ENCODE measurements around the gene ETV3. TPM values are rescaled to one million over a fixed set of nuclear protein-coding genes. Genes with fewer than 3 reads are reported as not detected.

The ETV3 gene
- total and polyA plus RNA-seq, 2 of the 8 experiments (the other 6 are each of a cell fraction or from before 2014, with no cell fraction given): 6.0 to 23.8 TPM

- H4K20me1 ChIP-seq (replicated peaks in 1 of 2; ENCODE audit: control insufficient read depth in 1 of 2, insufficient read depth in 2 of 2, low read length in 2 of 2): peaks cover 9 to 11% of the 10 kb centered on the region in 2 experiments
- ChIA-PET POLR2A (ENCODE audit: partially characterized antibody) (interaction anchor here (0.8 to 10.5 kb wide), 9 partner anchors 10 to 48 kb away, joined by 3 to 70 read pairs (median 5); no protein-coding TSS in a partner anchor), CTCF (ENCODE audit: partially characterized antibody) (interaction anchor here (0.7 to 16.2 kb wide), 17 partner anchors 9 to 216 kb away, joined by 3 to 187 read pairs (median 6); partner anchors contain the start of gene ARHGEF11)
- WGBS, 2 experiments (ENCODE audit: extremely low coverage in 1 of 2, insufficient coverage in 1 of 2, insufficient read length in 1 of 2, insufficient replicate concordance in 2 of 2, low coverage in 1 of 2, low lambda C conversion rate in 2 of 2, missing lambda C conversion rate in 1 of 2): 78% methylated on average over 1 of the region's 1 CpG; no CpG with 5 or more reads in 1 of the 2 experiments
- H3K23ac ChIP-seq (ENCODE audit: insufficient read length): no peak overlapping the region
- no peak overlapping the region for H2AFZ ChIP-seq (ENCODE audit: low read length)
- H3K36me3 ChIP-seq (ENCODE audit: control insufficient read depth in 2 of 4, insufficient read depth in 4 of 4, low read length in 3 of 4): peaks cover 12 to 50% (median 38%) of the 10 kb centered on the region in 4 experiments; a peak in 7 of 8 replicates
- peaks cover under 1 to 15% (median 7%) of the 10 kb centered on the region in 4 experiments; a peak in 4 of 7 replicates for H3K4me1 ChIP-seq (replicated peaks in 1 of 4; ENCODE audit: control insufficient read depth in 3 of 4, insufficient read depth in 4 of 4, low read length in 3 of 4)
- no peak overlapping the region for H3K4me3 ChIP-seq (ENCODE audit: extremely low read depth in 1 of 4, insufficient read depth in 2 of 4, low read depth in 3 of 4, low read length in 4 of 4)
- no peak overlapping the region; the same call in 1 of the 2 replicates for H3K27ac ChIP-seq (ENCODE audit: low read depth, low read length)
- H2BK120ac ChIP-seq (replicated peaks; ENCODE audit: low read depth, low read length): no peak overlapping the region
- H2BK12ac ChIP-seq (ENCODE audit: low read depth, low read length): no peak overlapping the region
- no peak overlapping the region for H3K9ac ChIP-seq (replicated peaks in 1 of 4; ENCODE audit: extremely low read depth in 1 of 4, low read depth in 3 of 4, low read length in 3 of 4)
- FAIRE-seq (no peak), DNase-seq (ENCODE audit: low read depth in 1 of 2, low spot score in 2 of 2) (no peak)
- no peak for TF ChIP-seq YY1 (IDR thresholded peaks at IDR 0.05; ENCODE audit: low read depth, low read length)
- TF ChIP-seq PHF8 (conservative IDR thresholded peaks at IDR 0.05; ENCODE audit: low read depth, low read length): no peak
- no peak for TF ChIP-seq JUN (IDR thresholded peaks at IDR 0.05; ENCODE audit: low read depth, low read length)
- TF ChIP-seq CTBP2 (IDR thresholded peaks at IDR 0.05; ENCODE audit: borderline replicate concordance, insufficient read depth, insufficient read length, low read length): no peak
- TF ChIP-seq MAFK (IDR thresholded peaks at IDR 0.05; ENCODE audit: low read depth, low read length): no peak
- no peak for TF ChIP-seq SP4 (IDR thresholded peaks at IDR 0.05; ENCODE audit: low read length)
- TF ChIP-seq ATF3 (IDR thresholded peaks at IDR 0.05; ENCODE audit: insufficient read depth, low read depth, low read length): no peak
- TF ChIP-seq FOSL1 (IDR thresholded peaks at IDR 0.05; ENCODE audit: insufficient read depth, low read depth, low read length): no peak
- no peak for TF ChIP-seq EP300 (IDR thresholded peaks at IDR 0.05; ENCODE audit: borderline replicate concordance in 1 of 2, low read depth in 2 of 2, low read length in 2 of 2)
- no peak for TF ChIP-seq KDM4A (IDR thresholded peaks at IDR 0.05; ENCODE audit: low read depth, low read length, severe bottlenecking)
- no peak overlapping the region for H4K8ac ChIP-seq (ENCODE audit: extremely low read depth, insufficient read depth, low read length)
- H2BK5ac ChIP-seq (ENCODE audit: low read depth, low read length): no peak overlapping the region
- H2AK5ac ChIP-seq (ENCODE audit: low read depth, low read length): no peak overlapping the region
- H3K79me1 ChIP-seq (ENCODE audit: low read depth, low read length): peaks cover 8% of the 10 kb centered on the region
- H3K4me2 ChIP-seq (ENCODE audit: insufficient read depth in 1 of 2, low read depth in 2 of 2, low read length in 2 of 2): no peak overlapping the region
- no peak overlapping the region for H4K5ac ChIP-seq (ENCODE audit: insufficient read length, low read depth, low read length)
- no peak overlapping the region for H2BK20ac ChIP-seq (ENCODE audit: low read length)
- H3K14ac ChIP-seq (ENCODE audit: insufficient read length): no peak overlapping the region
- no peak overlapping the region for H3K56ac ChIP-seq (replicated peaks; ENCODE audit: insufficient read length, low read depth, low read length)
- no peak overlapping the region for H3K4ac ChIP-seq (replicated peaks; ENCODE audit: insufficient read length, low read depth, low read length)
- no peak overlapping the region for H3K18ac ChIP-seq (ENCODE audit: extremely low read depth, low read length)
- no peak overlapping the region for H4K91ac ChIP-seq (replicated peaks; ENCODE audit: insufficient read length, low read length)
- H3K27me3 ChIP-seq (replicated peaks in 1 of 4; ENCODE audit: control insufficient read depth in 3 of 4, extremely low read depth in 1 of 4, insufficient read depth in 3 of 4, low read length in 3 of 4): no peaks in the 10 kb centered on the region
- H3K9me3 ChIP-seq (ENCODE audit: insufficient read depth in 2 of 2, low read depth in 1 of 2, low read length in 1 of 2): no peaks in the 10 kb centered on the region
- H3K79me2 ChIP-seq (ENCODE audit: control insufficient read depth in 1 of 2, insufficient read depth in 2 of 2, low read length in 2 of 2): peaks cover 7 to 29% of the 10 kb centered on the region in 2 experiments; a peak in 3 of 4 replicates
- peaks cover 10% of the 10 kb centered on the region; the same call in 1 of the 2 replicates for H3K23me2 ChIP-seq (ENCODE audit: low read depth, low read length)
- H2BK15ac ChIP-seq (ENCODE audit: low read length): no peak overlapping the region
Measured at GRCh38 chr1:157135646-157136045, 2.5 kb downstream of the ETV3 start.

All from H1 (cell line).